GM21526 (cell line): Measurements from ENCODE around the gene SEL1L2.
A peak's percentile ranks its signal among the peaks of the same experiment; 100 is the strongest.

Experiments used
- ATAC-seq: cut with Tn5 transposase; IDR thresholded peaks from one replicate; pipeline ENCODE4 v1.9.1; 2021; ENCODE audit warnings: moderate library complexity; ENCODE audit not compliant: unreplicated experiment, low FRiP score

The SEL1L2 gene

DNA sequence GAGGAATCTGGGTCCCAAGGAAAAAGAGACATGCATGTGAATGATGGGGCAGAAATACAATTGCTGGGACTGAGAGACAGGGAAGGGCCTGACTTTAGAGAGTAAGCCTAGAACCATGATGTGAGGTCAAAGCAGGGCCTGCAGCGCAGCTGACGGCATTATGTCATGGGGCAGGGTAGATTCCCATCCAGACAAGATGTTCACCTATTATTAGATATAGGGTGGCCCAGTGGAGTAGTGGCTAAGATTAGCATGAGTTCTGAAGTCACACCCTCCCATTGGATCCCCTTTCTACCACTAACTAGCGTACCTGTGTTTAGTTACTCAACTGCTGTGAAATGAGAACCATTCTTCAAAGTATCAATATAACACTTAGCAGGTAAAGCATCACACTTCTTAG is 166.0 kb downstream of the SEL1L2 start:
- no peak for ATAC-seq

DNA sequence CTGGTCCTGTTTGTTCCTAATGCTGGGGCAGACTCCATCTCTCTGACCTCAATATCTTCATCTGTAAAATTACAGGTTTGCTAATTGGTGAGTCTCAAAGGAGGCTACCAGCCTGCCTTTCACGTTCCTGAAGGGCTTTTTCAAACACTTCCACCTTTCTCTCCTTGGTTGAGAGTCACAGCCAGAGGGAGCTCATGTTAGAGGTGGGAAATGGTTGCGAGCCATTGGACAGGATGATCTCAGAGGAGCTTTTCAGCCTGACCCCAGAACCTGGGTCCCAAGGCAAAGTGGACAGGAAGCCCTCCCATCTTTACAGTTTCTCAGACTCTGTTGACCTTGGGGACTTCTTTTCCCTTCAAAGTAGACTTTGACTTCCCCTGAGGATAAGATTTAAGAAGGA is 168.0 kb downstream of the SEL1L2 start:
- no peak for ATAC-seq

DNA sequence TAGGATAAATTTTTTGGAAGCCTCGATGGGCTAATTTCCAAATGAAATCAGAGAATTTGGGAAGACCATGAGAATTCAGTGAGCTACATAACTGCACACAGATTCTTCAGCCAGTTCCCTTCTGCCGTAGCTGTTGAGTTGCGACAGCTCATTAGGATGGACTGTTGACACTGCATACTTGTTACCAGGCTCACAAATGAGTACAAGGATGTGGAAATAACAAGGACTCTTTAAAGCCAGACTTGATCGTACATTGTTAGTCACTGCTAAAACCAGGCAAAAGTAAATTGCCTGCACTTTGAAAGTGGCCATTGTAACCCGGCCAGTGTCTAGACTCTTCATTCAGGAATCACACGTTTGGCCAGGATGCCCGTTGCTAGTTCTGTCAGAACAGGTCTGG is 168.5 kb downstream of the SEL1L2 start:
- ATAC-seq, result no peak

DNA sequence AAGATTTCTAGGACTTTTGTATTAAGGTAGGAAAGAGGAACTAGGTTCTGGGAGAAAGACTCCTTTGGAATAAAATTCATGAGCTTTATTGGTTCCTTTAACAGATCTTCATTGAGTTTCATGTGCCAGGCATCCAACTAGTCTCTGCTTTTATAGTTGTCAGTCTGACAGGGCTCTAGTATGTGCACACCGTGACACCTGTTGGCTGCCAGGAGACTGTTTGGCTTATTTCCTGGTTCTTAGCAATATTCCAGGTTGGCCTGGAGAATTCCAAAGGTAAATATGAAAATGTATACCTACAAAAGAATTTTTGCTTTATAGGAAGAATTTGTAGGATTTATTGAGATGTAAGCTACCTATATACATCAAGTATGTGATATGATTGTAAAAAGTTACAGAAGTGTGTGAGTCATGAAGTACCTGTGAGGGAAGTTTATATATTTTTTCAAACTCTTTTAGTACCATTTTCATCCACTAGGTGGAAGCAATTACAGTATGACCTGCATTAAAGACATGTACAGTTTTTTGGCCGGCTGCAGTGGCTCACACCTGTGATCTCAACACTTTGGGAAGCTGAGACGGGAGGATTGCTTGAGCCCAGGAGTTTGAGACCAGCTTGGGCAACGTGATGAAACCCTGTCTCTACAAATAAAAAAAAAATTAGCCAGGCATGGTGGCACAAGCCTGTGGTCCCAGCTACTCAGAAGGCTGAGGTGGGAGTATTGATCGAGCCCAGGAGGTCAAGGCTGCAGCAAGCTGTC is 170.3 kb downstream of the SEL1L2 start:
- peak; percentile 82 for ATAC-seq

DNA sequence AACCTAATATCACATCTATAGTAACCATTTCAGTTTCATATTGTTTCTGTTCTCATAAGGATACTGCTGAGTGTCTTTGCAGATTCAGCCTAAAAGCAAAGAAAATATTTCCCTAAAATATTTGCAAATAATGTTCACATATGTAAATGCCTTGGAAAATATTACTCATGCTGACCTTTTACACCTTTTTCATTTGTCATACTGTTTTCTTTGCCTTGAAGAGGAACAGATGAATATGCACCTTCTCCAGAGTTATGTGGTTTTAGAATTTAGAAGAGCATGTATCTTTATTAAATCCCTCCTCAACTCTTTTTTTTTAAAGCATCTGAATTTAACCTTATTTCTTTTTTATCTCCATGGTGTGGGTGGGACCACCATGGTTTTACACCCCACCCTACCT is 173.1 kb downstream of the SEL1L2 start:
- no peak for ATAC-seq

DNA sequence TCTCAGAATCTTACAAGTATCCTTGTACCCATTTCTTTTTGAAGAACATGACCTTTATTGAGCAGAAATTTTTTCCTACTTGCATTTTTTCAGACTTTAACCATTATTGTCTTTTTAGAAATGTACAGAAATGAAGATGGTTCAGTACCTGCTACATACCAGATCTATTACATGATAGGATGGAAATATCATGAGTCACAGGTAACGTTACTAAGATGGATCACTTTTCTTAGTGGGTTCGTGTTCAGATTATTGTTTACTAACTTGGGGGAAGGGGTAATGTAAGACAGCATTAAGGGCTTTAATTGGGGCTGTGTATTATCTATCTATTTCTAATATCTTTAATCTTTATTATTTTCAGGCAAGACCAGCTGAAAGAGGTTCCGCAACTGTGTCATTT is 173.7 kb downstream of the SEL1L2 start:
- no peak for ATAC-seq

DNA sequence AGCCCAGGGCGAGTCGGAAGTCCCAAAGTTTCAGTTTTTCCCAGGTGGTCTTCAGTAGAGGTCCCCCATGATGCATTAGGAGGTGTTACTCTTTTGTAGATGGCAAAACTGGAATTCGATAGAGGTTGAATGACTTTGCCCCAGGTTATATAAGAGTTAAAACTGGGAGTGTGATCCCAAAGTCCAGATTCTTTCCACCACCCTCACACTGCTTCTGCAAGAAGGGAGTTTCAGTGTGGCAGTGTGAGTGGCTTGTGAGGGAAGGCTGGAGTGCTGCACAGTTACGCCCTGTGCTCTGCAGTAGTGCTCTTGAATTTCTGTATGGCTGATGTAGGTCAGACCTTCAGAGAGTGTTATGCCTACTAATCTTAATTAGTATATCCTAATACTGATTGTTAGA is 175.7 kb downstream of the SEL1L2 start:
- no peak for ATAC-seq

DNA sequence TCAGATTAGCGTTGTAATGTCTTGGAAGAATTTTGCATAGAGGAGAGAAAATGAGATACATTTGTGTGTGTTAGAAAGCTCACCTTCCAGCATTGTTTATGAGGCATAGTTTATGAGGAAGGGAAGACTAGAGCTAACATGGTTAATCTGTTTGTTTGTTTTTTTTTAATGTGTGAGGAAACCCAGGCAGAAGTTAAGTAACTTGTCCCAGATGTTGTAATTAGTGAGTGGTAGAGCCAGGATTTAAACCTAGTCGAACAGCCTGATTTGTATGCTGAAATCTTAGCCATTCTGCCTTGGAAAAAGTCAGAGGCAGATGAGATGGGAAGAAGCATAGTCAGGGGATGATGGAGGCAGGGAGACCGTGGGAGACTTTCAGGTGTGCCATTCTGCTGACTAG is 176.5 kb downstream of the SEL1L2 start:
- ATAC-seq, result no peak

DNA sequence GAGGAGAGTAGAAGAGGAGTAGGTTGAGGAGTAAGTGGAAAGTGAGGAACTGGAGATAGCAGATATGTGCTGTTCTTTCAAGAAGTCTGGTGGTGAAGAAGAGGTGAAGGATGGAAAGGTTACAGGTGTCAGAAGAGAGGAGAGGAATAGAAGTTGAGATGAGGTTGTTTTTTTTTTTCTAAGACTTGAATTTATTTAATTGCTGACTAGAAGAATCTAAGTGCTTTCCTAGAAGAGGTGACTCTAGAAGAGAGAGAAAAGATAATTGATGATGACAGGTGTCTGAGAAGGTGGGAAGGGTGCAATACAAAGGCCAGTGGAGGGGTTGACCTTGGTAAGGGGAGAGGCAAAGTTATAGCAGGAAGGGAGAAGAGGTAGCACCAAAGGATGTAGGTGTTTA is 180.0 kb downstream of the SEL1L2 start:
- ATAC-seq, result no peak

DNA sequence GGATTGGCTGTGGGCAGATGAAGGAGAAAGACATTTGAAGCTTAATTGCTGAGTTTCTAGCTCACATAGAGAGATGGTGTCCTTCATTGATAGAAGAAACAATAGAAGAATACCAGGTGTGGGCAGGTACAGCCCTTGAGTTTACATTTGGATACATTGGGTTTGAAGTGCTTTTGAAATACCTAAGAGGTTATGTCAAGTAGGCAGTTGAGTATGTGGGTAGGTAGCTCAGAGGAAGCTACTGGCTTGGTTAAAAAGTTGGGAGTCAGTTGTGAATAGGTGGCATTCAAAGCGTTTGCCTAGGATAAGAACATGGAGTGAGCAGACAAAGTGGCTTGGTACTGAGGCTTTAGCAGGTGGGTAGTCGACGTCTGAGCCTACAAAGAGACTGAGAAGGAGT is 180.6 kb downstream of the SEL1L2 start:
- ATAC-seq, result no peak

DNA sequence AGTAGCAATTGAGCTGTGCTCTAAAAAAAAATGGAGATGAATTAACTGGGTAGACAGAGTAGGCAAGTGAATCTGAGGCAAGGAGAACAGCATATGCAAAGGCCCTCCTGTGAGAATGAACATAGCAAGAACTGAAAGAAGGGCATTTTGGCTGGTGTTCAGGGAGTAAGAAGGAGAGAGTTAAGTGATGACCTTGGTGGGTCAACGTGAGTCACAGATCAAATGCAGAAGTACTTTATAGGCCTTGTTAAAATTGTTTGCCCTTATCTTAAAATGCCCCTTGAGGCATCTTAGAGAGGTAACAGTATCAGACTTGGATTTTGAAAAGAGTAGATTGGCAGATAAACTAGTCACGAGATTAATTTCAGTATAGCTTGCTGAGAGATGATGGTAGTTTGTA is 181.0 kb downstream of the SEL1L2 start:
- ATAC-seq, result no peak

DNA sequence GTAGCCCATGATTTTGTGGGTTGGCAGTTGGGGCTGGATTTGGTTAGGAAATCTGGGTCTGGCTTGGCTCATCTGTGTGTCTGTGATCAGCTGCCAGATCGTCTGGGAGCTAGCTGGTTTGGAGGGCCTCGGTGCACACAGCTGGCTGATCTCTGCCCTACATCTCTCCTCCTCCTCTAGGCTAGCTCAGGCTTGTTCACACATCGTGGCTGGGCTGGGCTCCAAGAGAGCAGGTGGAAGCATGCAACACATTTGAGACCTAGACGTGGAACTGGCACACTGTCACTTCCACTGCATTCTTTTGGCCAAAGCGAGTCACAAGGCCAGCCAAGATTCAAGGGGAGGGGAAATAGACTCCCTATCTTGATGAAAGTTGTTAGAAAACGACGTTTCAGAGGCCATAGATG is 189.7 kb downstream of the SEL1L2 start:
- no peak for ATAC-seq

DNA sequence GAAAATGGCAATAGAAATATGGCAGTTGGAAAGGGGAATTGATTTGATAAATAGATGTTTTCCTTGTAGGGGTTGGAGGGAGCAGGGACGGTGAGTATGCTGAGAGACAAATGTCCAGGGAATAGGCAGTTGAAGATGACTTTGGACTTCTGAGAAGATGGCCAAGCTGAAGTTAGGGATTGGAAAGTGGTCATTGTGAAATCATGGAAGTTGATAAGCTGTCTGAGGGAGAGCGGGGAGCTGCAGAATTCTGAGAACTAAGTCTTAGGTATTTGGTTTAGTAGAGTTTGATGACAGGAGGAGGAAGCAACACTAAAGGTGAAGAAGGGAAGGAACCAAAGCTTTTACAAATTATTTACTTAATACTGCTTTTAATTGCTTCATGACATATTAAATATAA is 190.4 kb downstream of the SEL1L2 start:
- ATAC-seq, result no peak
